Glutamatergic neuron (in vitro differentiated cells): ENCODE measurements around the gene RPP25L. TPM values are rescaled to one million over a fixed set of nuclear protein-coding genes. Genes with fewer than 3 reads are reported as not detected.

Experiments
- DNase-seq: peaks from one replicate; pipeline ENCODE4 v3.0.0; 2022
- H3K27ac Mint-ChIP-seq: one replicate; pipeline ENCODE4 v1.8.0; 2020; ENCODE audit warnings: mild to moderate bottlenecking, mixed read lengths, inconsistent platforms; ENCODE audit not compliant: unreplicated experiment
- H3K27me3 Mint-ChIP-seq: one replicate; pipeline ENCODE4 v1.8.0; 2020; ENCODE audit warnings: mild to moderate bottlenecking, moderate library complexity, mixed read lengths, inconsistent platforms; ENCODE audit not compliant: unreplicated experiment
- H3K36me3 Mint-ChIP-seq: one replicate; pipeline ENCODE4 v1.8.0; 2020; ENCODE audit warnings: mild to moderate bottlenecking, mixed read lengths, inconsistent platforms; ENCODE audit not compliant: unreplicated experiment
- H3K4me1 Mint-ChIP-seq: one replicate; pipeline ENCODE4 v1.8.0; 2020; ENCODE audit warnings: mild to moderate bottlenecking, low read depth, mixed read lengths, inconsistent platforms; ENCODE audit not compliant: unreplicated experiment
- H3K4me3 Mint-ChIP-seq: one replicate; pipeline ENCODE4 v1.8.0; 2020; ENCODE audit warnings: mild to moderate bottlenecking, mixed read lengths, inconsistent platforms; ENCODE audit not compliant: unreplicated experiment
- H3K9me3 Mint-ChIP-seq: one replicate; pipeline ENCODE4 v1.8.0; 2020; ENCODE audit warnings: mild to moderate bottlenecking, moderate library complexity, mixed read lengths, inconsistent platforms; ENCODE audit not compliant: unreplicated experiment
- total RNA-seq: library from RNA; stranded (reverse); fragmentation: NEBNext Ultra II Directional; extraction: Animal tissue kit (Norgen Biotek cat#: 25700); gene quantifications from one replicate; pipeline ENCODE4 v1.2.1, GENCODE V29; 2021; ENCODE audit not compliant: unreplicated experiment
- TF ChIP-seq, protein P1 (sequence below): fragments of 200-600 bp; sonication (generic); IDR thresholded peaks from one replicate; pipeline ENCODE4 v1.5.0; 2021; ENCODE audit not compliant: partially characterized antibody, unreplicated experiment

RPP25L gene
- total RNA-seq, 1 donor from 2014 or later = 12.6 TPM

DNA sequence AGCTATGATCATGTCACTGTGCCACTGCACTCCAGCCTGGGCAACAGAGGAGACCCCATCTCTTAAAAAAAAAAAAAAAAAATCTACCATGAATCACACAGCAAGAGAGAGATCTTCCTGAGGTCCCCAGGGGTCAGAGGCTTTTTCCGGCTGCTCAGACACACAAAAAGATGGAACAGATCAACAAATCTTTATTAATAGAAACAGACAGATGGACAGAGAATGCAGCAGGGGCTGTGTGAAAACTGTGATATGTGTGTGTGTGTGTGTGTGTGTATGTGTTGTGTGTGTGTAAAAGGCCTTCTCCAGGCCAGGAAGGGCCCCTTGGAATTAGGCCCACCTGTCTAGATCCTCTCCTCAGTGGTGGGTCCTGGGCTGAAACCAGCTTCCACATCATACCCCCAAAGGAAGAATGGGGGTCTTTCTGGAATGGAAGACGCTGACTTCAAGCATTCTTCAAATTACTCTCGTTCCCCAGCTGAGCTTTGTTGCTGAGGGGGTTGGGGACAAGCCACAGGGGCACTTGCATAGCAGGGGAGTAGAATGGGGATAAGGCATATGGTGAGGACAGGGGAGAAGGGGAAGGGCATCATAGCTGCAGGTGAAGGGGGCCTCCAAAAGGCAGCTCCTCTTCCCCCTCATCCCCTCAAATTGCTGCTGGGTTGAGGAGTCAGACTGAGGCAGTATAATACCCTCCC is 22.8 kb upstream of the RPP25L start:
- TF ChIP-seq, protein P1, sequence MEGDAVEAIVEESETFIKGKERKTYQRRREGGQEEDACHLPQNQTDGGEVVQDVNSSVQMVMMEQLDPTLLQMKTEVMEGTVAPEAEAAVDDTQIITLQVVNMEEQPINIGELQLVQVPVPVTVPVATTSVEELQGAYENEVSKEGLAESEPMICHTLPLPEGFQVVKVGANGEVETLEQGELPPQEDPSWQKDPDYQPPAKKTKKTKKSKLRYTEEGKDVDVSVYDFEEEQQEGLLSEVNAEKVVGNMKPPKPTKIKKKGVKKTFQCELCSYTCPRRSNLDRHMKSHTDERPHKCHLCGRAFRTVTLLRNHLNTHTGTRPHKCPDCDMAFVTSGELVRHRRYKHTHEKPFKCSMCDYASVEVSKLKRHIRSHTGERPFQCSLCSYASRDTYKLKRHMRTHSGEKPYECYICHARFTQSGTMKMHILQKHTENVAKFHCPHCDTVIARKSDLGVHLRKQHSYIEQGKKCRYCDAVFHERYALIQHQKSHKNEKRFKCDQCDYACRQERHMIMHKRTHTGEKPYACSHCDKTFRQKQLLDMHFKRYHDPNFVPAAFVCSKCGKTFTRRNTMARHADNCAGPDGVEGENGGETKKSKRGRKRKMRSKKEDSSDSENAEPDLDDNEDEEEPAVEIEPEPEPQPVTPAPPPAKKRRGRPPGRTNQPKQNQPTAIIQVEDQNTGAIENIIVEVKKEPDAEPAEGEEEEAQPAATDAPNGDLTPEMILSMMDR = no peak
- H3K4me3 Mint-ChIP-seq = no peak overlapping the region

GRCh38 chr9:34633851-34634550 is 22.1 kb upstream of the RPP25L start:
- DNase-seq = peak; percentile 82
- Mint-ChIP-seq H3K27me3 (peaks cover 27% of the 10 kb centered on the region), H3K27ac (no peak overlapping the region), H3K4me1 (peaks cover 21% of the 10 kb centered on the region), H3K9me3 (peaks cover 12% of the 10 kb centered on the region), H3K36me3 (no peaks in the 10 kb centered on the region), H3K4me3 (no peak overlapping the region)
- TF ChIP-seq, protein P1 = peak; percentile 83

More for the DNA sequence above, 22.8 kb upstream of the RPP25L start:
- H3K9me3 Mint-ChIP-seq = peaks cover 8% of the 10 kb centered on the region
- peaks cover 21% of the 10 kb centered on the region for H3K27me3 Mint-ChIP-seq
- peaks cover 21% of the 10 kb centered on the region for H3K4me1 Mint-ChIP-seq
- no peak for DNase-seq
- H3K36me3 Mint-ChIP-seq = no peaks in the 10 kb centered on the region
- no peak overlapping the region for H3K27ac Mint-ChIP-seq

DNA sequence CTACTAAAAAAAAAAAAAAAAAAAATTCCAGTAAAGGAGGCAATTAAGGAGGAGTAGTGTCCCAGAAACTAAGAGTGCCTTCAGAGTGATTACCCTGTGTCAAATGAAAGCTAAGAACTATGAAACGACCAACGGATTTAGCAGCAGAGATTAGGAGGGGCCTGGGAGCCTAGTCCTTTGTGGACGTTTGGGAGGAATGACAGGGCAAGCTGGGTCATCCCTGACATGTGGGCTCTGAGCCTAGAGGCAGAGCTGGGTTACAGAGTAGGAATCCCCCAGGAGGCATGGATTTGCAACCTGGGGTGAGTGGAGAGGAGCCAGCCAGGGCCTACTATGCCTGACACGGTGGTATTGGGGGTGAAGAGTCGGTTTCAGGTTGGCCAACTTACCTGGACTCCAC is 21.3 kb upstream of the RPP25L start:
- peaks cover 30% of the 10 kb centered on the region for H3K27me3 Mint-ChIP-seq
- peaks cover 14% of the 10 kb centered on the region for H3K9me3 Mint-ChIP-seq
- no peak overlapping the region for H3K27ac Mint-ChIP-seq
- TF ChIP-seq, protein P1 = no peak
- peaks cover 5% of the 10 kb centered on the region for H3K36me3 Mint-ChIP-seq
- H3K4me1 Mint-ChIP-seq = peaks cover 24% of the 10 kb centered on the region
- DNase-seq = no peak
- H3K4me3 Mint-ChIP-seq = no peak overlapping the region

DNA sequence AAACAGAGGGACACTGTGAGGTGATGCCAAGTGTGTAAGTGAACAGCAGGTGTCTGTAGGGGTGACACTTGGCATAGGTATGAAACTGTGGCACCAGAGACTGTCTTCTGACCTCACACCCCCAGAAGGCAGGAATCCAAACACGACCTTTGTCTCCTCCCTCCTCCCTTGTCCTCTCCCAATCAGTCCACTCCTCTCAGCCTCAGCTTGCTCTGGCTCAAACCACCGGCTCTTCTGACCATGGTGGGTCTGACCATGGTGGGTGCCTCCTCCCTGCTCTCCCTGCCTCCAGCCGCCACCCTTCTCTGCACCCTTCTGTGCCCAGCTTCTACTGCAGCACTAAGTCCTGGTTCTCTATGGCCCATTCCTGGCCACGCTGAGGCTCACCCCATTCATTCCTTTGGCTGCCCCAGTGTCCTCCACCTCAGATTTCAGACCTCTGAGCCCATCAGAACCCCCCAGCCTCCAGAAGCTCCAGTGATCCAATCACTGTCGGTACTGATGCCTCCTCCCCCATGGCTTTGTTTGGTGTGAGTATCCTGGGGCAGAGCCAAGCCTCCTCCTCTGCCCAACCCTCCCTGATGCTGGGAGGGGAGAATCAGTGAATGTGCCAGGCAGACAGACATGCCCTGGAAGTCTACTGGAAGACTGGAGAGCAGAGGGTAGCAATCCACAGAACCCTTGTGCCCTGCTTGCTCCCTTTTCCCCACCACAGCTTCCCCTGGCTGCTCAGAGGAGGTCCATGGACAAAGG is 18.7 kb upstream of the RPP25L start:
- H3K27me3 Mint-ChIP-seq = peaks cover 39% of the 10 kb centered on the region
- no peak for DNase-seq
- H3K9me3 Mint-ChIP-seq = peaks cover 13% of the 10 kb centered on the region
- TF ChIP-seq, protein P1 = no peak
- H3K36me3 Mint-ChIP-seq = peaks cover 6% of the 10 kb centered on the region
- peak overlapping the region; percentile 8 for H3K27ac Mint-ChIP-seq
- peaks cover 18% of the 10 kb centered on the region for H3K4me1 Mint-ChIP-seq
- H3K4me3 Mint-ChIP-seq = no peak overlapping the region

DNA sequence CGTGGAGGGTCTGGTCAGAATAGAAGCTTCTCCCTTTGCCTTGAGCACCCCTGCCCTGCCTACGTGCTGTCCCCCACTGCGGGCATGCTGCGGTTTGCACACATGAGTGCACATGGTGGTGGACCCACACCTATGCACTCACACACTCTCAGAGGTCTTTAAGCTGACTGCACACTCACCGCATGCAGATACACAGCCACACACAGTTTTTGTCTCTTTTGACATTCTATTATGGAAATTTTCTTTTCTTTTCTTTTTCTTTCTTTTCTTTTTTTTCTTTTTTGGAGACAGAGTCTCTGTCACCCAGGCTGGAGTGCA is 17.6 kb upstream of the RPP25L start:
- DNase-seq = no peak
- H3K4me1 Mint-ChIP-seq = peaks cover 13% of the 10 kb centered on the region
- no peak overlapping the region for H3K27ac Mint-ChIP-seq
- peaks cover 40% of the 10 kb centered on the region for H3K27me3 Mint-ChIP-seq
- H3K36me3 Mint-ChIP-seq = peaks cover 6% of the 10 kb centered on the region
- TF ChIP-seq, protein P1 = no peak
- H3K9me3 Mint-ChIP-seq = peaks cover 11% of the 10 kb centered on the region
- H3K4me3 Mint-ChIP-seq = peak overlapping the region; percentile 83
